H1 (cell line): ENCODE results near the gene MPEG1. TPM values are rescaled to one million over a fixed set of nuclear protein-coding genes. Genes with fewer than 3 reads are reported as not detected.

Experiments
- CTCF ChIA-PET: fragments of 300-600 bp; sonication (Branson Sonifier 250); formaldehyde crosslinking; loops from one replicate; lab custom pipeline; 2021; ENCODE audit not compliant: partially characterized antibody; lab: Charles Lee
- POLR2A ChIA-PET: fragments of 300-600 bp; sonication (Branson Sonifier 250); formaldehyde crosslinking; loops from one replicate; lab custom pipeline; 2021; ENCODE audit warnings: inconsistent platforms; ENCODE audit not compliant: partially characterized antibody; lab: Charles Lee
- DNase-seq, 2 experiments: peaks; one replicate each; pipeline versions ENCODE4 v3.0.0 to v3.0.0-alpha.2; 2010 to 2022; ENCODE audit warnings: low spot score in 2 of 2, low read depth in 1 of 2, mixed read lengths in 1 of 2
- FAIRE-seq: peaks from 2 replicates; lab custom pipeline; 2011; peaks lifted over from hg19 to GRCh38; lab: Jason Lieb, UNC
- H2AFZ ChIP-seq: 2 replicates; pipeline ENCODE4 v1.8.1; 2012; ENCODE audit warnings: low read length, inconsistent platforms
- H2AK5ac ChIP-seq: 2 replicates; pipeline ENCODE4 v1.6.1; 2013; ENCODE audit warnings: low read depth, low read length
- H2BK120ac ChIP-seq: replicated peaks from 2 replicates; pipeline ENCODE3; 2013; ENCODE audit warnings: low read depth, low read length, inconsistent platforms
- H2BK12ac ChIP-seq: 2 replicates; pipeline ENCODE4 v1.6.1; 2013; ENCODE audit warnings: low read depth, low read length
- H2BK15ac ChIP-seq: 2 replicates; pipeline ENCODE4 v1.6.1; 2013; ENCODE audit warnings: low read length
- H2BK20ac ChIP-seq: 2 replicates; pipeline ENCODE4 v1.6.1; 2013; ENCODE audit warnings: low read length
- H2BK5ac ChIP-seq: 2 replicates; pipeline ENCODE4 v1.6.1; 2013; ENCODE audit warnings: low read depth, low read length
- H3K14ac ChIP-seq: 2 replicates; pipeline ENCODE4 v1.6.1; 2013; ENCODE audit warnings: inconsistent platforms; ENCODE audit not compliant: insufficient read length
- H3K18ac ChIP-seq: 2 replicates; pipeline ENCODE4 v1.6.1; 2013; ENCODE audit warnings: low read length; ENCODE audit errors: extremely low read depth
- H3K23ac ChIP-seq: 2 replicates; pipeline ENCODE4 v1.6.1; 2013; ENCODE audit warnings: inconsistent platforms; ENCODE audit not compliant: insufficient read length
- H3K23me2 ChIP-seq: 2 replicates; pipeline ENCODE4 v1.6.1; 2013; ENCODE audit warnings: low read depth, low read length
- H3K27ac ChIP-seq: 2 replicates; pipeline ENCODE4 v1.6.1; 2011; ENCODE audit warnings: low read depth, low read length, inconsistent platforms
- H3K27me3 ChIP-seq, 4 experiments: replicated peaks in 1 of 4; 1 replicate in 1 of 4; 2 replicates in 3 of 4; pipeline versions ENCODE4 v1.6.1 to v1.8.1; 2011 to 2013; ENCODE audit warnings: low read length in 3 of 4, mild to moderate bottlenecking in 3 of 4, inconsistent platforms in 2 of 4, mixed read lengths in 2 of 4, moderate library complexity in 1 of 4; ENCODE audit not compliant: control insufficient read depth in 3 of 4, insufficient read depth in 3 of 4; ENCODE audit errors: extremely low read depth in 1 of 4
- H3K36me3 ChIP-seq, 4 experiments: 2 replicates each; pipeline versions ENCODE4 v1.6.1 to v1.8.1; 2011 to 2013; ENCODE audit warnings: mild to moderate bottlenecking in 4 of 4, low read length in 3 of 4, moderate library complexity in 2 of 4, control low read depth in 1 of 4, inconsistent platforms in 1 of 4; ENCODE audit not compliant: insufficient read depth in 4 of 4, control insufficient read depth in 2 of 4
- H3K4ac ChIP-seq: replicated peaks from 2 replicates; pipeline ENCODE3; 2013; ENCODE audit warnings: low read length, low read depth, mixed read lengths, inconsistent platforms; ENCODE audit not compliant: insufficient read length
- H3K4me1 ChIP-seq, 4 experiments: replicated peaks in 1 of 4; 1 replicate in 1 of 4; 2 replicates in 3 of 4; pipeline versions ENCODE4 v1.6.1 to v1.8.1; 2011 to 2013; ENCODE audit warnings: low read length in 3 of 4, inconsistent platforms in 2 of 4, mixed read lengths in 1 of 4; ENCODE audit not compliant: insufficient read depth in 4 of 4, control insufficient read depth in 3 of 4
- H3K4me2 ChIP-seq, 2 experiments: 2 replicates each; pipeline versions ENCODE4 v1.6.1 to v1.8.1; 2011 to 2013; ENCODE audit warnings: low read depth in 2 of 2, low read length in 2 of 2, control low read depth in 1 of 2, inconsistent platforms in 1 of 2, mild to moderate bottlenecking in 1 of 2; ENCODE audit not compliant: insufficient read depth in 1 of 2
- H3K4me3 ChIP-seq, 4 experiments: fragments of 200-600, 300-600 bp in 1 of 4; sonication (generic), shearing (Covaris generic), sonication (Bioruptor Twin) in 1 of 4; 2 replicates each; pipeline versions ENCODE4 v1.5.1 to v1.8.1; 2011 to 2016; ENCODE audit warnings: low read length in 4 of 4, low read depth in 3 of 4, control low read depth in 2 of 4, inconsistent platforms in 2 of 4, mild to moderate bottlenecking in 2 of 4, mixed read lengths in 1 of 4, moderate library complexity in 1 of 4; ENCODE audit not compliant: insufficient read depth in 2 of 4; ENCODE audit errors: extremely low read depth in 1 of 4
- H3K56ac ChIP-seq: replicated peaks from 2 replicates; pipeline ENCODE3; 2013; ENCODE audit warnings: low read depth, mild to moderate bottlenecking, mixed read lengths, low read length, inconsistent platforms; ENCODE audit not compliant: insufficient read length
- H3K79me1 ChIP-seq: 2 replicates; pipeline ENCODE4 v1.6.1; 2013; ENCODE audit warnings: low read depth, low read length, control low read depth
- H3K79me2 ChIP-seq, 2 experiments: 2 replicates each; pipeline versions ENCODE4 v1.6.1 to v1.8.1; 2012 to 2013; ENCODE audit warnings: low read length in 2 of 2, mild to moderate bottlenecking in 2 of 2, inconsistent platforms in 1 of 2; ENCODE audit not compliant: insufficient read depth in 2 of 2, control insufficient read depth in 1 of 2
- H3K9ac ChIP-seq, 4 experiments: replicated peaks in 1 of 4; 1 replicate in 1 of 4; 2 replicates in 3 of 4; pipeline versions ENCODE4 v1.6.1 to v1.8.1; 2011 to 2013; ENCODE audit warnings: low read depth in 3 of 4, low read length in 3 of 4, control low read depth in 2 of 4, mild to moderate bottlenecking in 2 of 4, moderate library complexity in 2 of 4, inconsistent platforms in 1 of 4; ENCODE audit errors: extremely low read depth in 1 of 4
- H3K9me3 ChIP-seq, 2 experiments: 2 replicates each; pipeline versions ENCODE4 v1.6.1 to v1.8.1; 2012 to 2013; ENCODE audit warnings: mild to moderate bottlenecking in 2 of 2, moderate library complexity in 2 of 2, control low read depth in 1 of 2, inconsistent platforms in 1 of 2, low read depth in 1 of 2, low read length in 1 of 2, mixed read lengths in 1 of 2; ENCODE audit not compliant: insufficient read depth in 2 of 2
- H4K20me1 ChIP-seq, 2 experiments: replicated peaks in 1 of 2; 2 replicates each; pipeline versions ENCODE3 to v1.8.1; 2011 to 2013; ENCODE audit warnings: inconsistent platforms in 2 of 2, low read length in 2 of 2, mild to moderate bottlenecking in 1 of 2; ENCODE audit not compliant: insufficient read depth in 2 of 2, control insufficient read depth in 1 of 2
- H4K5ac ChIP-seq: 2 replicates; pipeline ENCODE4 v1.6.1; 2013; ENCODE audit warnings: low read length, low read depth, mixed read lengths, inconsistent platforms; ENCODE audit not compliant: insufficient read length
- H4K8ac ChIP-seq: 2 replicates; pipeline ENCODE4 v1.8.0; 2013; ENCODE audit warnings: mild to moderate bottlenecking, moderate library complexity, low read length, inconsistent platforms; ENCODE audit not compliant: insufficient read depth; ENCODE audit errors: extremely low read depth
- H4K91ac ChIP-seq: replicated peaks from 2 replicates; pipeline ENCODE3; 2013; ENCODE audit warnings: low read length, mixed read lengths, inconsistent platforms; ENCODE audit not compliant: insufficient read length
- BCL11A ChIP-seq, 2 experiments: IDR thresholded peaks; one replicate each; pipeline ENCODE4 v1.6.1; 2011; ENCODE audit warnings: low read depth in 2 of 2, low read length in 2 of 2, mild to moderate bottlenecking in 2 of 2
- EGR1 ChIP-seq: IDR thresholded peaks from 2 replicates; pipeline ENCODE4 v1.6.1; 2011; ENCODE audit warnings: low read depth, low read length, borderline replicate concordance
- EZH2 ChIP-seq: fragments of 200-600 bp; sonication (generic); IDR thresholded peaks from 2 replicates; pipeline ENCODE4 v1.7.1; 2012; ENCODE audit warnings: low read depth, mild to moderate bottlenecking, moderate library complexity, low read length, inconsistent platforms; ENCODE audit not compliant: severe bottlenecking
- FOSL1 ChIP-seq: IDR thresholded peaks from 2 replicates; pipeline ENCODE4 v1.6.1; 2011; ENCODE audit warnings: mild to moderate bottlenecking, low read depth, low read length, moderate library complexity; ENCODE audit not compliant: insufficient read depth
- MAFK ChIP-seq: IDR thresholded peaks from 2 replicates; pipeline ENCODE4 v1.6.1; 2012; ENCODE audit warnings: low read depth, mild to moderate bottlenecking, improper control_type of control experiment, low read length
- NRF1 ChIP-seq: IDR thresholded peaks from 2 replicates; pipeline ENCODE4 v1.6.1; 2011; ENCODE audit warnings: mild to moderate bottlenecking, low read depth, low read length, improper control_type of control experiment
- RBBP5 ChIP-seq: IDR thresholded peaks from 2 replicates; pipeline ENCODE4 v1.7.1; 2012; ENCODE audit warnings: low read depth, mild to moderate bottlenecking, inconsistent platforms, low read length, moderate library complexity, borderline replicate concordance
- SP1 ChIP-seq: IDR thresholded peaks from 2 replicates; pipeline ENCODE4 v1.6.1; 2011; ENCODE audit warnings: low read depth, low read length
- TBP ChIP-seq: IDR thresholded peaks from 2 replicates; pipeline ENCODE4 v1.6.1; 2011; ENCODE audit warnings: low read depth, low read length, improper control_type of control experiment
- TCF12 ChIP-seq: IDR thresholded peaks from 2 replicates; pipeline ENCODE4 v1.6.1; 2011; ENCODE audit warnings: low read depth, mild to moderate bottlenecking, low read length
- YY1 ChIP-seq: IDR thresholded peaks from 2 replicates; pipeline ENCODE4 v1.6.1; 2011; ENCODE audit warnings: low read depth, mild to moderate bottlenecking, low read length
- polyA plus RNA-seq, 7 experiments: library from polyadenylated mRNA; depleted of rRNA in 3 of 7; stranded (reverse) in 5 of 7; unstranded in 2 of 7; fragments of >200 nt in 5 of 7; fragments of 200-250 nt in 2 of 7; gene quantifications; 1 replicate in 5 of 7; 2 replicates in 1 of 7; 4 replicates in 1 of 7; pipeline versions ENCODE4 v1.2.1 to v1.2.3, GENCODE V29; 2011 to 2013; ENCODE audit warnings: missing spikeins in 2 of 7, mixed read lengths in 2 of 7
- total RNA-seq: library from RNA; stranded (reverse); fragmentation: NEBNext Ultra II Directional; extraction: Animal tissue kit (Norgen Biotek cat#: 25700); gene quantifications from 2 replicates; pipeline ENCODE4 v1.2.1, GENCODE V29; 2021
- TF ChIP-seq, protein P1 (sequence below), 3 experiments: IDR thresholded peaks; 1 replicate in 2 of 3; 2 replicates in 1 of 3; pipeline versions ENCODE4 v1.5.1 to v1.6.1; 2011; ENCODE audit warnings: low read length in 3 of 3, mild to moderate bottlenecking in 3 of 3, inconsistent platforms in 2 of 3, low read depth in 1 of 3, moderate library complexity in 1 of 3; ENCODE audit not compliant: insufficient read depth in 1 of 3; ENCODE audit errors: control extremely low read depth in 1 of 3
- TF ChIP-seq, protein P2 (sequence below): IDR thresholded peaks from 2 replicates; pipeline ENCODE4 v1.6.1; 2012; ENCODE audit warnings: inconsistent platforms

MPEG1 gene
- total and polyA plus RNA-seq, 2 of the 8 experiments (the other 6 are each of a cell fraction or from before 2014, with no cell fraction given), result not detected

DNA sequence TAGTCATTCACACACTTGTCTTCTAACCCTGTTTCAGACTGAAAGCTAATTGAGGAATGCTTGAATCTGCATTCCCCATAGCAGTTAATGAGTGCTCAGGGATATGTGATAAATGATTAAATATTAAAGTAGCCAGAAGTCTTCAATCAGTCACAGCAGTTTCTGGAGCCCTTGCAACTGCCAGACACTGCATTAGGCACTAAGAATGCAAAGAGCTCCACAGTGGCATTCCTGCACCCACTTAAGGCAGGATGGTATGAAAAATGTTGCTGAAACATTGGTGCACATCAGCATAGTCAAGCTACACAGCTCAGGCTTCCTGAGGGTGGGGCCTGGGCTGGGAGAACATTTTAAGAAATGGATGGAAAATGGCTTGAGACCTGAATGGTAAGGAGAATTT lies 34.3 kb downstream of the MPEG1 start:
- H3K14ac ChIP-seq, result no peak overlapping the region

More for the DNA sequence above, 34.3 kb downstream of the MPEG1 start:
- Histone ChIP-seq H3K4ac (no peak overlapping the region), H3K56ac (no peak overlapping the region), H2BK20ac (no peak overlapping the region)
- TF ChIP-seq EZH2 (no peak), EGR1 (no peak), SP1 (no peak), BCL11A (IDR thresholded peaks at IDR 0.05; ENCODE audit: low read depth in 2 of 2, low read length in 2 of 2) (no peak), NRF1 (no peak), YY1 (no peak), TBP (no peak), RBBP5 (no peak), MAFK (no peak), FOSL1 (no peak), TCF12 (no peak)
- TF ChIP-seq, protein P1, sequence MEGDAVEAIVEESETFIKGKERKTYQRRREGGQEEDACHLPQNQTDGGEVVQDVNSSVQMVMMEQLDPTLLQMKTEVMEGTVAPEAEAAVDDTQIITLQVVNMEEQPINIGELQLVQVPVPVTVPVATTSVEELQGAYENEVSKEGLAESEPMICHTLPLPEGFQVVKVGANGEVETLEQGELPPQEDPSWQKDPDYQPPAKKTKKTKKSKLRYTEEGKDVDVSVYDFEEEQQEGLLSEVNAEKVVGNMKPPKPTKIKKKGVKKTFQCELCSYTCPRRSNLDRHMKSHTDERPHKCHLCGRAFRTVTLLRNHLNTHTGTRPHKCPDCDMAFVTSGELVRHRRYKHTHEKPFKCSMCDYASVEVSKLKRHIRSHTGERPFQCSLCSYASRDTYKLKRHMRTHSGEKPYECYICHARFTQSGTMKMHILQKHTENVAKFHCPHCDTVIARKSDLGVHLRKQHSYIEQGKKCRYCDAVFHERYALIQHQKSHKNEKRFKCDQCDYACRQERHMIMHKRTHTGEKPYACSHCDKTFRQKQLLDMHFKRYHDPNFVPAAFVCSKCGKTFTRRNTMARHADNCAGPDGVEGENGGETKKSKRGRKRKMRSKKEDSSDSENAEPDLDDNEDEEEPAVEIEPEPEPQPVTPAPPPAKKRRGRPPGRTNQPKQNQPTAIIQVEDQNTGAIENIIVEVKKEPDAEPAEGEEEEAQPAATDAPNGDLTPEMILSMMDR (IDR thresholded peaks at IDR 0.05; ENCODE audit: control extremely low read depth in 1 of 3, insufficient read depth in 1 of 3, low read depth in 1 of 3, low read length in 3 of 3), result no peak
- TF ChIP-seq, protein P2, sequence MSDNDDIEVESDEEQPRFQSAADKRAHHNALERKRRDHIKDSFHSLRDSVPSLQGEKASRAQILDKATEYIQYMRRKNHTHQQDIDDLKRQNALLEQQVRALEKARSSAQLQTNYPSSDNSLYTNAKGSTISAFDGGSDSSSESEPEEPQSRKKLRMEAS, result no peak
- TF ChIP-seq, all 59 proteins: peak for 0
- Histone ChIP-seq H3K27me3 (no peaks in the 10 kb centered on the region), H3K4me1 (peaks cover 6 to 19% (median 12%) of the 10 kb centered on the region in 4 experiments; a peak in 6 of 7 replicates), H4K8ac (no peak overlapping the region), H3K79me2 (peaks cover 0 to 14% of the 10 kb centered on the region in 2 experiments; a peak in 2 of 4 replicates), H4K91ac (no peak overlapping the region), H3K79me1 (peaks cover 4% of the 10 kb centered on the region; the same call in 1 of the 2 replicates), H2BK120ac (no peak overlapping the region), H4K5ac (no peak overlapping the region), H3K23me2 (peaks cover 8% of the 10 kb centered on the region; the same call in 1 of the 2 replicates), H4K20me1 (peaks cover 2 to 5% of the 10 kb centered on the region in 2 experiments), H3K27ac (no peak overlapping the region), H3K9me3 (no peaks in the 10 kb centered on the region), H2BK12ac (no peak overlapping the region), H3K4me3 (no peak overlapping the region), H2BK5ac (no peak overlapping the region), H3K36me3 (peaks cover 0 to 6% (median 0%) of the 10 kb centered on the region in 4 experiments; a peak in 2 of 8 replicates), H3K9ac (no peak overlapping the region), H3K4me2 (no peak overlapping the region), H2AK5ac (no peak overlapping the region), H2AFZ (no peak overlapping the region), H3K23ac (no peak overlapping the region), H3K18ac (no peak overlapping the region), H2BK15ac (no peak overlapping the region)
- ChIA-PET CTCF (interaction anchor here (1.5 to 9.6 kb wide), 3 partner anchors 8 to 120 kb away, joined by 3 to 96 read pairs (median 25); no protein-coding TSS in a partner anchor), POLR2A (no interaction called here)
- FAIRE-seq (no peak), DNase-seq (no peak)
